ENCODE results near the gene DEFB121. TPM values are rescaled to one million over a fixed set of nuclear protein-coding genes. Genes with fewer than 3 reads are reported as not detected.

The DEFB121 gene
- total RNA-seq, 1 experiment from 2014 or later: not detected

- no peak overlapping the region for H3K4me3 ChIP-seq (ENCODE audit: low read depth in 2 of 2, low read length in 2 of 2)
- DNase-seq (ENCODE audit: low read depth, low spot score) (no peak), ATAC-seq (no peak)
- H3K27me3 ChIP-seq (ENCODE audit: control insufficient read depth, insufficient read depth, low read length): peaks cover 7% of the 10 kb centered on the region; the same call in 1 of the 2 replicates
- TF ChIP-seq TCF7L2 (IDR thresholded peaks at IDR 0.05; ENCODE audit: low read depth, low read length) (no peak), CTCF (IDR thresholded peaks at IDR 0.05) (no peak), POLR2AphosphoS5 (IDR thresholded peaks at IDR 0.05; ENCODE audit: low read depth, low read length) (no peak), SIN3A (IDR thresholded peaks at IDR 0.05; ENCODE audit: borderline replicate concordance, insufficient read depth, low read depth, low read length) (no peak), REST (IDR thresholded peaks at IDR 0.05; ENCODE audit: insufficient read depth in 1 of 2, low read depth in 2 of 2, low read length in 1 of 2) (no peak)
- BruUV-seq (replicated peaks): no TSS peak
- ChIA-PET POLR2A (no interaction called here), CTCF (no interaction called here)
- intact Hi-C loops (cut with micrococcal nuclease; ENCODE audit: unreplicated experiment) (loop anchor here (5.0 kb wide), 1 partner anchor 49 kb away; the partner anchor contains the start of gene DEFB116), in situ Hi-C loops (cut with HindIII; ENCODE audit: low pct_unique_long_range_greater_than_20kb, low sequenced_read_pairs) (no loop called here)
- H3K36me3 ChIP-seq (ENCODE audit: control insufficient read depth, insufficient read depth, low read length): no peaks in the 10 kb centered on the region
- H3K9me3 ChIP-seq (ENCODE audit: control insufficient read depth, insufficient read depth, low read depth, low read length): no peaks in the 10 kb centered on the region
- H3K4me1 ChIP-seq (ENCODE audit: control insufficient read depth, insufficient read depth, low read length): no peaks in the 10 kb centered on the region
- no peak overlapping the region for H3K27ac ChIP-seq (ENCODE audit: low read length)
Measured at GRCh38 chr20:31355981-31356380, 50.0 kb downstream of the DEFB121 start.

Other genes starting within 250 kb of the DEFB121 start
- gene DEFB115, start 148.6 kb downstream of the DEFB121 start, total RNA-seq (2021; ENCODE audit: unreplicated experiment): not detected
- not detected for gene DEFB116, start 97.6 kb downstream of the DEFB121 start, total RNA-seq (2021; ENCODE audit: unreplicated experiment)
- gene DEFB118, start 37.6 kb downstream of the DEFB121 start, total RNA-seq (2021; ENCODE audit: unreplicated experiment): not detected
- not detected for gene DEFB119, start 15.6 kb downstream of the DEFB121 start, total RNA-seq (2021; ENCODE audit: unreplicated experiment)
- gene DEFB123, start 34.4 kb upstream of the DEFB121 start, total RNA-seq (2021; ENCODE audit: unreplicated experiment): not detected
- gene DEFB124, start 68.9 kb upstream of the DEFB121 start, total RNA-seq (2021; ENCODE audit: unreplicated experiment): not detected
- gene REM1, start 69.1 kb upstream of the DEFB121 start, total RNA-seq (2021; ENCODE audit: unreplicated experiment): not detected
- gene HM13, start 108.2 kb upstream of the DEFB121 start, total RNA-seq (2021; ENCODE audit: unreplicated experiment): 337 TPM
- 152 TPM for gene ID1, start 199.1 kb upstream of the DEFB121 start, total RNA-seq (2021; ENCODE audit: unreplicated experiment)
- not detected for gene COX4I2, start 231.7 kb upstream of the DEFB121 start, total RNA-seq (2021; ENCODE audit: unreplicated experiment)

All from Panc1 (cell line).